Measurements from ENCODE around the gene EYS. TPM values are rescaled to one million over a fixed set of nuclear protein-coding genes. Genes with fewer than 3 reads are reported as not detected.

The EYS gene
- total RNA-seq, 3 donors from 2014 or later: 1.3 to 2.9 TPM; not detected in 1

GRCh38 chr6:64539917-64540316 lies 1167.1 kb downstream of the EYS start:
- Histone ChIP-seq H3K36me3 (no peaks in the 10 kb centered on the region), H3K9me3 (no peaks in the 10 kb centered on the region)
- DNase-seq (ENCODE audit: low spot score in 2 of 2): no peak

GRCh38 chr6:64538722-64539121 lies 1168.3 kb downstream of the EYS start:
- H3K4me3 ChIP-seq: no peak overlapping the region
- intact Hi-C loops (cut with DNase I; ENCODE audit: low total_unique reads): no loop called here

More at GRCh38 chr6:64539917-64540316, 1167.1 kb downstream of the EYS start:
- Histone ChIP-seq H3K27me3 (no peaks in the 10 kb centered on the region), H3K27ac (no peak overlapping the region), H3K4me3 (no peak overlapping the region), H3K4me1 (no peaks in the 10 kb centered on the region)
- intact Hi-C loops (cut with DNase I; ENCODE audit: low total_unique reads): no loop called here
- TF ChIP-seq, protein P1, sequence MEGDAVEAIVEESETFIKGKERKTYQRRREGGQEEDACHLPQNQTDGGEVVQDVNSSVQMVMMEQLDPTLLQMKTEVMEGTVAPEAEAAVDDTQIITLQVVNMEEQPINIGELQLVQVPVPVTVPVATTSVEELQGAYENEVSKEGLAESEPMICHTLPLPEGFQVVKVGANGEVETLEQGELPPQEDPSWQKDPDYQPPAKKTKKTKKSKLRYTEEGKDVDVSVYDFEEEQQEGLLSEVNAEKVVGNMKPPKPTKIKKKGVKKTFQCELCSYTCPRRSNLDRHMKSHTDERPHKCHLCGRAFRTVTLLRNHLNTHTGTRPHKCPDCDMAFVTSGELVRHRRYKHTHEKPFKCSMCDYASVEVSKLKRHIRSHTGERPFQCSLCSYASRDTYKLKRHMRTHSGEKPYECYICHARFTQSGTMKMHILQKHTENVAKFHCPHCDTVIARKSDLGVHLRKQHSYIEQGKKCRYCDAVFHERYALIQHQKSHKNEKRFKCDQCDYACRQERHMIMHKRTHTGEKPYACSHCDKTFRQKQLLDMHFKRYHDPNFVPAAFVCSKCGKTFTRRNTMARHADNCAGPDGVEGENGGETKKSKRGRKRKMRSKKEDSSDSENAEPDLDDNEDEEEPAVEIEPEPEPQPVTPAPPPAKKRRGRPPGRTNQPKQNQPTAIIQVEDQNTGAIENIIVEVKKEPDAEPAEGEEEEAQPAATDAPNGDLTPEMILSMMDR (IDR thresholded peaks at IDR 0.05): no peak
- TF ChIP-seq POLR2A (IDR thresholded peaks at IDR 0.05) (no peak), POLR2AphosphoS5 (IDR thresholded peaks at IDR 0.05) (no peak)

DNA sequence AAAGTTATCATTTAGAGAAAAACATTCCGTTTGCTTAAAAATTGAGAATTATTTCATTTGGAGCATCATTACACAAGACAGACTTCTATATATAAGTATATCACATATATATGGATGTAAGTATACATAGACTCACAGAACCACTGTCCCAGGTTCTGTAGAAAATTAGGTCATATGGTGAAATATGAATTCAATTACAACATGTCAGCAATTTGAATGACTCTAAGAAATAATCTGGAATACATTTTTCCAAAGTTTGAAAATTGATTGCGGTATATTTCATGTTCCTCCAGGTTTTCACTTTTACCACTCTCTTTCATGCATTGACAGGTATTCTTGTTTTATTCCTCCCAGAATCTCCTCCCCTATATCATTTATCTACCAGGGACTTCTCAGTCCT lies 1179.1 kb downstream of the EYS start:
- no peaks in the 10 kb centered on the region for H3K27me3 ChIP-seq
- H3K4me3 ChIP-seq: no peak overlapping the region
- no peak for TF ChIP-seq POLR2AphosphoS5 (IDR thresholded peaks at IDR 0.05)
- TF ChIP-seq, protein P1 (IDR thresholded peaks at IDR 0.05): no peak
- no peak for TF ChIP-seq POLR2A (IDR thresholded peaks at IDR 0.05)
- DNase-seq (ENCODE audit: low spot score in 2 of 2): no peak
- intact Hi-C loops (cut with DNase I; ENCODE audit: low total_unique reads): no loop called here
- no peaks in the 10 kb centered on the region for H3K36me3 ChIP-seq
- H3K9me3 ChIP-seq: peaks cover 0 to 6% of the 10 kb centered on the region in 2 donors
- H3K4me1 ChIP-seq: no peaks in the 10 kb centered on the region
- no peak overlapping the region for H3K27ac ChIP-seq

More at GRCh38 chr6:64538722-64539121, 1168.3 kb downstream of the EYS start:
- Histone ChIP-seq H3K36me3 (no peaks in the 10 kb centered on the region), H3K27me3 (no peaks in the 10 kb centered on the region), H3K9me3 (no peaks in the 10 kb centered on the region), H3K4me1 (no peaks in the 10 kb centered on the region), H3K27ac (no peak overlapping the region)
- TF ChIP-seq POLR2AphosphoS5 (IDR thresholded peaks at IDR 0.05): no peak
- no peak for TF ChIP-seq POLR2A (IDR thresholded peaks at IDR 0.05)
- TF ChIP-seq, protein P1 (IDR thresholded peaks at IDR 0.05): no peak
- DNase-seq (ENCODE audit: low spot score in 2 of 2): no peak

DNA sequence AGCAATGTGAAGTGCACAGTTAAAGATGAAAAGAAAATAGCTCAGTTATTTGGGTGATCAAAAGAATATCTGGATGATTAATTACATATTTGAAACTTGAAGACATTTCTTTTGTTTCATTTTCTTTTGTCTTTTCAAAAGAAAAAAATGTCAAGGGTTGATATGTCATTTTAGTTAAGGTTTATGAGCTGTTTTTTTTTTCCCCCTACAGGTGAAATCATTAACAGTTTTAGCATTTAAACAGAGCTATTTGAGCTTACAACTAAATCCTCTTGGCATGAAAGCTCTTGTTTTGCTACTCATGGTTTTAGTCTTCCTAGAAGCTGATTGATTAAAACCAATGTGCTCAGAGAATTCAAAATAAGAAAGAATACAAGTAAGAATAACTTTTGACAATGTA lies 1184.2 kb downstream of the EYS start:
- H3K4me1 ChIP-seq: no peaks in the 10 kb centered on the region
- DNase-seq (ENCODE audit: low spot score in 2 of 2): no peak
- H3K36me3 ChIP-seq: no peaks in the 10 kb centered on the region
- H3K4me3 ChIP-seq: no peak overlapping the region
- peaks cover 0 to 6% of the 10 kb centered on the region in 2 donors for H3K9me3 ChIP-seq
- TF ChIP-seq, protein P1 (IDR thresholded peaks at IDR 0.05): no peak
- TF ChIP-seq POLR2A (IDR thresholded peaks at IDR 0.05) (no peak), POLR2AphosphoS5 (IDR thresholded peaks at IDR 0.05) (no peak)
- intact Hi-C loops (cut with DNase I; ENCODE audit: low total_unique reads): no loop called here
- H3K27me3 ChIP-seq: no peaks in the 10 kb centered on the region
- no peak overlapping the region for H3K27ac ChIP-seq

DNA sequence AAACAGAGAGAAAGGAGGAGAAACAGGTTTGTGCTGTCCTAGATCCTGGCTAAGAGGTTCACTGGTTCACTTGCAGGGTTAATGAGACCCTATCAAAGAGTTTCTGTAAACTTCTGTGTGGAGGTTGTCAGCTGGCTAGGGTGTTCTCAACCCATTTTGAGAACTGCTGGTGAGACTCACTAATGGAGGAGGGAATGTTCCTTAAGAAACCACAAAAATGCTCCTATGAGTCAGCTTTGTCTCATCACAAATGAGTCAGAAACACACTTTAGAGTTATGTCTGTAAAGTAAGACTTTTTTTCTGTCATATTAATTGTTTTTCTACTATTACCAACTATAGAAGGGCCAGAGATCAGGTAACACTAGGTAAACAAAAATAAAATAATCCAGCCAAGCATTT lies 1187.0 kb downstream of the EYS start:
- DNase-seq (ENCODE audit: low spot score in 2 of 2): no peak
- Histone ChIP-seq H3K36me3 (no peaks in the 10 kb centered on the region), H3K4me3 (no peak overlapping the region), H3K27ac (peak overlapping the region in 1 of 2 donors; percentile 32), H3K9me3 (no peaks in the 10 kb centered on the region), H3K27me3 (no peaks in the 10 kb centered on the region), H3K4me1 (no peaks in the 10 kb centered on the region)
- TF ChIP-seq, protein P1 (IDR thresholded peaks at IDR 0.05): no peak
- TF ChIP-seq POLR2A (IDR thresholded peaks at IDR 0.05): no peak
- TF ChIP-seq POLR2AphosphoS5 (IDR thresholded peaks at IDR 0.05): no peak
- intact Hi-C loops (cut with DNase I; ENCODE audit: low total_unique reads): no loop called here

Measured in breast epithelium (tissue), 4 donors.